ENCODE data around the gene TMEM43.

The TMEM43 gene

DNA sequence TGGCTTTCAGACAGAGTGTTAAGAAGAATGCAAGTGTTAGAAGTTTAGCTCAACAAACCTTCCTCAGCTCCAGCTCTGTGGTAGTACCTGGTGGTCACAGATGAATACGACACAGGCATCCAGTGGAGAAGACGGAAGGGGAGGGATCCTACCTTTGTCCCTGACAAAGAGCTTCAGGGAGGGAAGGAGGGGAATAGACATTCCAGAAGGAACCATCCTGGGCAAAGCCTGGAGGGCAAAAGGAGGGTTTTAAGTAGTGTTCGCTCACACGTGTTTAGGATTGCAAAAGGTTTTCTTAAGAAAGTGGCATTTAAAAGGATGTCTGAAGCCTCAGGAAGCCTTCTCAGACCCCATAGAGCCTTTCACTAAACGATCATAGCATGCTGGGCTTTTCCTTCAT is 3.0 kb upstream of the TMEM43 start:
- DNase-seq (ENCODE audit: low read depth in 2 of 3, low spot score in 2 of 3) = no peak

GRCh38 chr3:14122301-14122700 is 2.6 kb upstream of the TMEM43 start:
- DNase-seq (ENCODE audit: low read depth in 2 of 3, low spot score in 2 of 3) = no peak

- DNase-seq (ENCODE audit: low read depth in 2 of 3, low spot score in 2 of 3) = no peak
Measured at GRCh38 chr3:14123308-14124222, 1.3 kb upstream of the TMEM43 start.

- peak in 2 of 3 experiments; percentile 29 to 36 for DNase-seq (ENCODE audit: low read depth in 2 of 3, low spot score in 2 of 3)
Measured at GRCh38 chr3:14124223-14124614, 633 bp upstream of the TMEM43 start.

- DNase-seq (ENCODE audit: low read depth in 2 of 3, low spot score in 2 of 3) = peak in 1 of 3 experiments; percentile 40
Measured at GRCh38 chr3:14125193-14126016, 553 bp downstream of the TMEM43 start.

DNA sequence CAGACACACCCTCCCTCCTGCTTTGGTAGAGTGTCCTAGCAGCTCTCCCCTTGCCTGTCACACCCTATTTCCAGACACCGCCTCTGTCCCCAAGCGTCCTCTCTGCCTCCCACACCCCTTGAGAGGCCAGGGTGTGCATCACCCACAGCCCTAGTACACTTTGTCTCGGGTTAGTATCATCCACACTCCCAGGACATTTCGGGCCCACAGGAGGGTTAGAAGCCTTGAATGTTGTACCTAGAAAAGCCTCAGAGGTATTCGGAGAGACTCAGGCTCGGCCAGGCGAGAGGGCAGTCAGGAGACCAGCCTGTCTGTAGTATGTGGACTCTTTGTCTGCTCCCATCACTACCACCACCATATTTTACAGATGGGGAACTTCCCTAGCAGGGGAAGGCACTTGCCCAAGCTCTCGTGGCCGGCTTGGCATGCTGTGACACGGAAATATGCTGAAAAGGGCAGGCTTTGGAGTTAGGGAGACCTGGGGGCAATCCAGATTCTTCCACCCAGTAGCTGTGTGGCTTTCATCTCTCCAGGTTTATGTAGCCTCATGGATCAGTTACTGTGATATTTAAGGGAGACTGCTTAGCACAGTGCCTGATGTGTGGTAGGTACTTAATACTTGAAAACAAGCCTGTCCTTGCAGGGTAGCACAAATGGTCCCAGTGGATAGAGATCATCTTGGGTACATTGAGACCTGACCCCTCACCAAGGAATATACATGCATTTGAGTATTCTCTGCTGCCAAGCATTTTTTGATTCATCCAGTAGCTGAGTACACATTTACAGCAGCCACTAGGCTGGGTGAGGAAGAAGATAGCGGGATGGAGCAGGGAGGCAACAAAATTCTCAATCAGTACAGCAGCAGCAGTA is 1.4 kb downstream of the TMEM43 start:
- no peak for DNase-seq (ENCODE audit: low read depth in 2 of 3, low spot score in 2 of 3)

- no peak for DNase-seq (ENCODE audit: low read depth in 2 of 3, low spot score in 2 of 3)
Measured at GRCh38 chr3:14126887-14127505, 2.1 kb downstream of the TMEM43 start.

DNA sequence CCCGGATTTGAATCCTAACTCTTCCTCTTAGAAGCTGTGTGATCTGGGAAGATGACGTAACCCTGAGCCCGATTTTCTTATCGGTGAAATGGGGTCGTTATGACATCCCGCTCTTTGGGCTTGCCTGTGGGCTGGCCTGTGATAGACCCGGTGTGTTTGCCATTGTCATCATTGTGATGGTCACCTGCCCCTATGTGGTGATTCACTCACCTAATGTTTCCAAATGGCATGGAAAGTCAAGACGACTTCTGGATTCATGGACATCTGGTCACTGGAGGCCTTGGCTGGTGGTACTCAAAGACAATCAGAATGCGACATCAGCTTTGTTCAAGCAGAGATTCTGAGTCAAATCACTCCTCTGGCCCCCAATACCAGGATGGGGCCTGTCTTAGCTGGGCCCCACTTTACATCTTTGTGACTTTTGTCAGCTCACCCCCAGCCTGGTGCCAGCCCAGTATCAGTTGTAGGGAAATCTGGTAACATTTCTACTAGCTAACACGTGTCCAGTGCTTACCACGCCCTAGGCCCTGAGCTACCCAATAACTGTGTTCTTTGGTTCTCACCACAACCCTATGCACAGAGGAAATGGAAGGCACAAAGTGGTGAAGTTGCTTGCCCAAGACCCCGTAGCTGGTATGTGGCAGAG is 2.8 kb downstream of the TMEM43 start:
- DNase-seq (ENCODE audit: low read depth in 2 of 3, low spot score in 2 of 3) = no peak

GRCh38 chr3:14128724-14129123 is 3.9 kb downstream of the TMEM43 start:
- no peak for DNase-seq (ENCODE audit: low read depth in 2 of 3, low spot score in 2 of 3)

DNA sequence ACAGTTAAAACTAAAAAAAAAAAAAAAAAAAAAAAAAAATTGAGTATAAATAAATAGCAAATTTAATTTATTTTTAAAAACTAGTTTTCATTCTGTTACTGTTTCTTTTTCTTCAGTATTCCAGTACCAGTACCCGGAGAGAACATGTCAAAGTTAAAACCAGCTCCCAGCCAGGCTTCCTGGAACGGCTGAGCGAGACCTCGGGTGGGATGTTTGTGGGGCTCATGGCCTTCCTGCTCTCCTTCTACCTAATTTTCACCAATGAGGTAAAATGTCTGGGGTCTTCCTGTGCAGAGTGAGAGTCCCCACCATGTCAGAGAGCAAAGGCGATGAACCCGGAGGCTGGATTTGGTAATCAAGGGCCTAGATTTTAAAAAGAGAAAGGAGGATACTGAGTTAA is 4.4 kb downstream of the TMEM43 start:
- DNase-seq (ENCODE audit: low read depth in 2 of 3, low spot score in 2 of 3) = no peak

DNA sequence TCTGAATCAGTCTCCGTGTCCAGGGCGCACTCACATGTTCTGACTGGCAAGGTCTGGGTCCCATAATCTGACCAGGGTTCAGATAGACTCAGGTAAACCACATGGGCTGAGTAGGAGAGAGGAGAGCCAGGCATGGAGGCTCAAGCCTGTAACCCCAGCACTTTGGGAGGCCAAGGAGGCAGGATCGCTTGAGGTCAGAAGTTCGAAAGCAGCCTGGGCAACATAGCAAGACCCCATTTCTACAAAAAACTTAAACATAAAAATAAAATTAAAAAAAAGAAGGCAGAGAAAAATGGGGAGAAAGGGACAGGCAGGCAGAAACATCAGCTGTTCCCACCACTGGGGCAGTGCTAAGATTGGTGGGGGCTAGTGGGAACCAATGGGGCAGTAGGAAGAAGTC is 5.4 kb downstream of the TMEM43 start:
- DNase-seq (ENCODE audit: low read depth in 2 of 3, low spot score in 2 of 3) = no peak

DNA sequence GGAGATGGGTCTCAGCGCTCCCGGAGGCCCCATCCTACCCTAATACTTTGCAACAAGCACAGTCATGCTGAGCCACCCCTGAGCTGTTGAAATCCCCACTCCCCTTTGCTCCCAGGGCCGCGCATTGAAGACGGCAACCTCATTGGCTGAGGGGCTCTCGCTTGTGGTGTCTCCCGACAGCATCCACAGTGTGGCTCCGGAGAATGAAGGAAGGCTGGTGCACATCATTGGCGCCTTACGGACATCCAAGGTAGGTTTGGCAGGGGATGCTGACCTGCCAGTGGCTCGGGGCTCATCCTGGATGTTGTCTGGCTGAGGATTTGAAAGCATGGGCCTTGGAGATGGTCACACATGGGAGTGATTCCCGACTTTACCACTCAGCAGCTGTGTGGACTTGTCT is 5.9 kb downstream of the TMEM43 start:
- DNase-seq (ENCODE audit: low read depth in 2 of 3, low spot score in 2 of 3) = no peak

DNA sequence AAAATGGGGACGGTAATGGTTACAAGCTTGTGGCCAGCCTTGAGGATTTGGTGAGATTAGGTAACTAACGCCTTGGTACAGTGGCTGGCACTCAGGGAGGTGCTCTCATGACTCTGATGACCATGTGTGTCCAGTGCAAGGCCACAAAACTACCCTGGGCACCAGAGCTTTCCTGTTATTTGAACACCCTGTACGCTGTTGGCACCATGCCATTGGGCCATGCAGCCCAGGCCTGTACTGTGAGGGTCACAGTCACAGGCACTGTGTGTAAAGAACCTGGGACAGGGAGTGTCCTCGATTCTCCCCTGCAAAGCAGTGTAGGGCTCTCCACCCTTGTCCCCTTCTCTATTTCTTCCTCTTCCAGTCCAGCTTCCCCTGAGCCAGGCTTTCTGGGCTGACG is 6.3 kb downstream of the TMEM43 start:
- DNase-seq (ENCODE audit: low read depth in 2 of 3, low spot score in 2 of 3) = no peak

GRCh38 chr3:14132120-14132519 is 7.3 kb downstream of the TMEM43 start:
- DNase-seq (ENCODE audit: low read depth in 2 of 3, low spot score in 2 of 3) = no peak

DNA sequence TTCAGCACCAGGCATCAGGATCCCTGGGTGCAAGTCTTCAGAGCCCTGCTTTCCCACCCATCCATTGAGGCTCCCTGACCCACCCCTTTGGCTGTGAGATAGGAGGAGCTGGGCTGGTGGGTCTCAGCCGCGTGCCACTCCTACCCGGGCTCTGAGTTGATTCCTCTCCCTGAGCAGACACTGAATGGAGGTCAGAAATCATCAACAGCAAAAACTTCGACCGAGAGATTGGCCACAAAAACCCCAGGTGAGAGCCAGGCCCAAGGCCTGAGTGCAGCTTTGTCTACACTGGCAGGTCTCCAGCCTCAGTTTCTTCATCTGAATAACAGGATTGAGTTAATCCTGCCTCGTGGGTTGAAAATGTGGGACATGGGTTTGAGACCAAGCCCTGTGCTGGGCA is 7.8 kb downstream of the TMEM43 start:
- DNase-seq (ENCODE audit: low read depth in 2 of 3, low spot score in 2 of 3) = no peak

GRCh38 chr3:14133188-14133800 is 8.4 kb downstream of the TMEM43 start:
- no peak for DNase-seq (ENCODE audit: low read depth in 2 of 3, low spot score in 2 of 3)

- DNase-seq (ENCODE audit: low read depth in 2 of 3, low spot score in 2 of 3) = no peak
Measured at GRCh38 chr3:14133876-14134275, 9.0 kb downstream of the TMEM43 start.

GRCh38 chr3:14134291-14134690 is 9.4 kb downstream of the TMEM43 start:
- no peak for DNase-seq (ENCODE audit: low read depth in 2 of 3, low spot score in 2 of 3)

GRCh38 chr3:14135581-14135980 is 10.7 kb downstream of the TMEM43 start:
- no peak for DNase-seq (ENCODE audit: low read depth in 2 of 3, low spot score in 2 of 3)

DNA sequence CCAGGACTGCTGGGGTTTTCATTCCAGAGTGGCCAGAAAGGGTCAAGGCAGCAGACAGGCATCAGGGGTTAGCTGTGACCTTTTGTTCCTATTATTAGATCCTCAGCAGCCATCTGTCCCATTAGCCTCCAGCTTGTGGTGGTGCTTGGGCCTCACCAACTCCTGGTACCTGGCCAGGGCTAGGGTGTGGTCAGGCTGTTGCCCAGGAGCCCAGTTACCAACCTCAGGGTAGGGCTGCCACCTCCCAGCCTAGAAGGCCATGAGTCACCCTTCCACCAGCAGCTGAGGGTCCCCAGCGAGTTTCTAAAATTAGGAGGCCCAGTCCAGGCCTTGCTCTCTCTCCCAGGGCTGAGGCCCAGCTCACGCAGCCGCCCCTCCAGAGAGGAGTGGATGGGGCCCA is 12.2 kb downstream of the TMEM43 start:
- DNase-seq (ENCODE audit: low read depth in 2 of 3, low spot score in 2 of 3) = no peak
